Effector CD8-positive, alpha-beta T cell (primary cell): ENCODE measurements around the gene PHACTR2.
"Not testable (repeated sequence)": the region's sequence is repeated elsewhere in the genome, so short reads cannot be mapped to it uniquely, and the experiment has no call there.

ENCODE experiments used
- DNase-seq: peaks from one replicate; lab custom pipeline; 2025; lab: John Stamatoyannopoulos, UW
- total RNA-seq, 4 experiments: gene quantifications; one replicate each; lab custom pipeline; 2026; lab: John Stamatoyannopoulos, UW

Gene PHACTR2
- 93.0 to 108 (median 98.7) reads per million in 4 experiments for total RNA-seq

DNA sequence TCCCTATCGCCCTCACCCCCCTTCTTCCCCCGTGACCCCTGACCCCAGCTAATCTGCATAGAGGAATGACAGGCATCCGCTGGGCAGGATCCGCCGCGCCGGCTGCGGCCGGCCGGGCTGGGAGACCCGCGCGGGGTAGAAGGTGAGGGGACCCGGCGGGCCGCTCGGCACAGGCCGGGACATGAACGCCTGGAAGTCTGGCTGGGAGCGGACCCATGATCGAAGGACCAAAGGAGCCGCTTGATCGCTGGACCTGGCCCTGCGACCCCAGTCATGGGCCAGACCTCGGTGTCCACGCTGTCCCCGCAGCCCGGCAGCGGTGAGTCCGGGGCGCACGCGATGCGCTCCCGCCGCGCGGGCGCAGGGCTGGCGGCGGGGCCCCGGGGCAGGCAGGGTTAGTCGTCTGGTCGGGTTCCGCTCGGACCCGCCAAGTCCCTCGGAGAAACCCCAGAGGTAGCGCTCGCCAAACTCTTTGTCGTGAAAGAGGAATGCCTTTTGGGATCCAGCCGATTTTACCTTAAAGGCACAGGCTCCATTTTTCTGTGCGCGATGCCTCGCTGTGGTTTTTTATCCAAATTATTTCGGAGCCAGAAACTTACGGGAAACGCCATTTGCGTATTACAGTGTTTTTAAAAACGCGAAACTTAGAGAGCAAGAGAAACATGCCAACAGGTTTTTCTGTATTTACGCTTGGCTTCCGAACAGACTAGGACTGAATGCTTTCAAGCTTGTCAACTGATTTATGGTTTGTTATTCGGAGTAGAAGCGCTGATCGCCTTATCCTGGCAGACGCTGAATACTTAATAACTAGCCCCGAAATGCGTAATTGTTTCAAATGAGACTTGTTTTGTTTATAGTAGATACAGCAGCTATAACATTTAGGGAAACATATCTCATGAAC lies at the start of gene PHACTR2:
Gene PHACTR2 (plus strand): TSS at position 75 of the 901 bp plus-strand sequence. CDS start 199 bp downstream, at position 274.
- DNase-seq, result peak; percentile 33

- DNase-seq, result no peak
These were observed 48.4 kb upstream of the PHACTR2 start for GRCh38 chr6:143629104-143630080.

- not testable (repeated sequence) for DNase-seq
These were observed 46.6 kb upstream of the PHACTR2 start for GRCh38 chr6:143631196-143631595.

- DNase-seq, result no peak
These were observed 44.9 kb upstream of the PHACTR2 start for GRCh38 chr6:143632894-143633293.

DNA sequence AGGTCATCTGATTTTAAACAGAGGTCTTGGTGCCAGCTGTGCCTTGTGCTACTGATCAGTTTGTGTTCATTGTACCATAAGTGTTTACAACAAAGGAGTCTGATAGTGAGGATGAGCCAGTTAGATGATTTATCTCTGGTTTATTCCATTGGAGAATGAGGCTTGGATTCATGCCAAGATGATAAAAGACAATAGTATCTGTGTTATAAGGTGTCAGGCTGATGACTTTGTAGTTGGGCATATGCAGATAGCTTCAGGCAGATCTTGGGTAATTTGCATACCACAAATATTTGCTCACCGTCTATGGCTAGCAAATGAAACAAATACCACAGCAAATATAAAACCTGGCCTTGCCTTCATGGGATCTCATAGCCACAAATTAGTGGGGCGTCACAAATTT lies 43.3 kb upstream of the PHACTR2 start:
- no peak for DNase-seq

GRCh38 chr6:143637691-143638090 lies 40.1 kb upstream of the PHACTR2 start:
- DNase-seq, result no peak

- DNase-seq, result no peak
These were observed 35.4 kb upstream of the PHACTR2 start for GRCh38 chr6:143642403-143642802.

DNA sequence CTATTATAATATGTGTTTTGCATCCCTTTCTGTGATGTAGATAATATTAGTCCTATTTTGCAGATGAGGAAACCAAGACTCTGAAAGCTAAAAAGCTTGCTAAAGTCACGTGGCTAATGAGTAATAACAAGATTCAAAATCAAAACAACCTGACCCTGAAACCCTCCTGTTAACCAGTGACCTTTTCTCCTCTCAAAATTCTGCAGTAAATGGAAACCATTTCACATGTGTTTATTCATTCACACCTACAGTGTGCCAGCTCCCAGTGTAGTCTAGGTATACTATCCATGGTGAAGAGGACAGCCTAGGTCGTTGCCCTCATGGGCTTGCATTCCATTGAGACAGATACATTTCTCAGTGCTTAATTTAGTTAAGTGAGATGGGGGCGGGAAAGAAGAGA lies 30.6 kb upstream of the PHACTR2 start:
- DNase-seq, result no peak

- no peak for DNase-seq
These were observed 30.0 kb upstream of the PHACTR2 start for GRCh38 chr6:143647732-143648131.

- DNase-seq, result not testable (repeated sequence)
These were observed 28.4 kb upstream of the PHACTR2 start for GRCh38 chr6:143649319-143649718.

DNA sequence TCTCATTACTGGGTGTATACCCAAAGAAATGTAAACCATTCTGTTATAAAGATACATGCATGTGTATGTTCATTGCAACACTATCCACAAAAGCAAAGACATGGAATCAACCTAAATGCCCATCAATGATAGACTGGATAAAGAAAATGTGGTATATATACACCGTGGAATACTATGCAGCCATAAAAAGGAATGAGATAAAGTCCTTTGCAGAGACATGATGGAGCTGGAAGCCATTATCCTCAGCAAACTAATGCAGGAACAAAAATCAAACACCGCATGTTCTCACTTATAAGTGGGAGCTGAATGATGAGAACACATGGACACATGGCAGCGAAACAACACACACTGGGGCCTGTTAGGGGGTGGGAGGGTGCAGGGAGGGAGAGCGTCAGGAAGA lies 26.4 kb upstream of the PHACTR2 start:
- DNase-seq, result not testable (repeated sequence)

DNA sequence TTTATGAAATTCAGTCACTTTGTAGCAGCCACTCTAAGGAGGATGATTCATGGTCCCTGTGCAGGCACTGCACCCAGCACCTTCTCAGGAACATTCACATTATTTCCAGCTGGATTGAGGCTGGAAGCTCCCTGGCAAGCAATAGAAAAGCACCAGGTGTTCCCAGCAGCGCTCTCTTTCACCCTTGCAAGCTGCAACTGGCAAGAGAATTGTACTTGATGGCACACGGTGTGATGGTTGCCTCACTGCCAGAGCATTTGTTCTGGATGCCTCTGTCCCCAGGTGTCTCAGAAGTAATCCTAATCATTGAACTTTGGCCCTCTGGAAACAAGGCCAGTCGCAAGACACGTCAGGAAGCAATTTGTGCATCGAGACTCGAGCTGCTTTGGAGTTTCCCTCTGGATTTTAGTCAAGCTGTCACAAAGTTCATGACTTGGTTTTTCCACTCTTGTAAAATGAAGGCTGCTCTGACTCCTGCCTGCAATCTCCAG lies 24.9 kb upstream of the PHACTR2 start:
- no peak for DNase-seq

- no peak for DNase-seq
These were observed 22.2 kb upstream of the PHACTR2 start for GRCh38 chr6:143655541-143655940.

DNA sequence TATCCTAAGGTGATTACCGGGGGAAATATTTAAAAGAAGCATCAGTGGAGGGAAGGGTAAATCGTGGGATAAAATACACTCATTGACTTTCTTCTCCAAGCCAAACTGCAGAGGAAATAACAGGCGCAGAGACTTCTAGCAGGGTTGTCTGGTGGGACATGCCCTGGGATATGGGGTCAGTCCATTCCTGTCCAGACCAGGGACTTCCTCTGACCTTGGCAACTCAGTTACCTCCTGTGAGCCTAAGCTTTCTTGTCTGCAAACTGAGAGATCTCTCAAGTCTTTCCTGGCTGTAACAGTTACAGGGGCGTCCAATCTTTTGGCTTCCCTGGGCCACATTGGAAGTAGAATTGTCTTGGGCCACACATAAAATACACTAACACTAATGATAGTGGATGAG lies 21.7 kb upstream of the PHACTR2 start:
- no peak for DNase-seq

- no peak for DNase-seq
These were observed 20.0 kb upstream of the PHACTR2 start for GRCh38 chr6:143657809-143658208.

DNA sequence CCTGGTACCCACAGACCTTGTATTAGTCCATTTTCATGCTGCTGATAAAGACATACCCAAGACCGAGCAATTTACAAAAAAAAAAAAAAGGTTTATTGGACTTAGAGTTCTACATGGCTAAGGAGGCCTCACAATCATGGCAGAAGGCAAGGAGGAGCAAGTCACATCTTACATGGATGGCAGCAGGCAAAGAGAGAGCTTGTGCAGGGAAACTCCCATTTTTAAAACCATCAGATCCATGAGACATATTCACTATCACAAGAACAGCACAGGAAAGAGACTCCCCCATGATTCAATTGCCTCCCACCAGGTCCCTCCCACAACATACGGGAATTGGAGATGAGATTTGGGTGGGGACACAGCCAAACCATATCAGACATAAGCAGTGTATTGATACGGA lies 17.6 kb upstream of the PHACTR2 start:
- not testable (repeated sequence) for DNase-seq

- no peak for DNase-seq
These were observed 13.6 kb upstream of the PHACTR2 start for GRCh38 chr6:143664171-143664570.

- not testable (repeated sequence) for DNase-seq
These were observed 11.8 kb upstream of the PHACTR2 start for GRCh38 chr6:143666007-143666406.

DNA sequence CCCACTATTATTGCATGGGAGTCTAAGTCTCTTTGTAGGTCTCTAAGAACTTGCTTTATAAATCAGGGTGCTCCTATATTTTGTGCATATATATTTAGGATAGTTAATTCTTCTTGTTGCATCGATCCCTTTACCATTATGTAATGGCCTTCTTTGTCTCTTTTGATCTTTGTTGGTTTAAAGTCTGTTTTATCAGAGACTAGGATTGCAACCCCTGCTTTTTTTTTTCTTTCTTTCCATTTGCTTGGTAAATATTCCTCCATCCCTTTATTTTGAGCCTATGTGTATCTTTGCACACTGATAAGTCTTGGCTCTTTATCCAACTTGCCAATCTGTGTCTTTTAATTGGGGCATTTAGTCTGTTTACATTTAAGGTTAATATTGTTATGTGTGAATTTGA lies 8.3 kb upstream of the PHACTR2 start:
- not testable (repeated sequence) for DNase-seq

DNA sequence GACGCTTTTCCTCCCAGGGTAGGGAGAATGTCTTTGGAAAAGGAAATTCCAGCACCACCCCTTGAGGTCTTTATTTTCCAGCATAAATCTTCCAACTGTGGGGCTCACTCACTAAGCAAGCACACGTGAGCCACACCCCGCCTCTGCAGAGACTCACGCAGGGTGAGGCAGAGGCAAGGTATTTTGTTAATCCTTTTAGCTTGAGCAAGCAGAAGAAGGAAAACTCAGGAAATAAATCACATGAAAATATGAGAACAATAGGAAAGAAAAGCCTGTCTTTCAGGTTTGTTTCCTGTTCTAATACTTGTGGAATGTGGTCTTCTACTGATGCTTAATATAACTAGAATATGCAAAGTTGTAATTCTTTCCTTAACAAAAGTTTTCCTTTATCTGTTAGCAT lies 4.1 kb upstream of the PHACTR2 start:
- DNase-seq, result no peak

DNA sequence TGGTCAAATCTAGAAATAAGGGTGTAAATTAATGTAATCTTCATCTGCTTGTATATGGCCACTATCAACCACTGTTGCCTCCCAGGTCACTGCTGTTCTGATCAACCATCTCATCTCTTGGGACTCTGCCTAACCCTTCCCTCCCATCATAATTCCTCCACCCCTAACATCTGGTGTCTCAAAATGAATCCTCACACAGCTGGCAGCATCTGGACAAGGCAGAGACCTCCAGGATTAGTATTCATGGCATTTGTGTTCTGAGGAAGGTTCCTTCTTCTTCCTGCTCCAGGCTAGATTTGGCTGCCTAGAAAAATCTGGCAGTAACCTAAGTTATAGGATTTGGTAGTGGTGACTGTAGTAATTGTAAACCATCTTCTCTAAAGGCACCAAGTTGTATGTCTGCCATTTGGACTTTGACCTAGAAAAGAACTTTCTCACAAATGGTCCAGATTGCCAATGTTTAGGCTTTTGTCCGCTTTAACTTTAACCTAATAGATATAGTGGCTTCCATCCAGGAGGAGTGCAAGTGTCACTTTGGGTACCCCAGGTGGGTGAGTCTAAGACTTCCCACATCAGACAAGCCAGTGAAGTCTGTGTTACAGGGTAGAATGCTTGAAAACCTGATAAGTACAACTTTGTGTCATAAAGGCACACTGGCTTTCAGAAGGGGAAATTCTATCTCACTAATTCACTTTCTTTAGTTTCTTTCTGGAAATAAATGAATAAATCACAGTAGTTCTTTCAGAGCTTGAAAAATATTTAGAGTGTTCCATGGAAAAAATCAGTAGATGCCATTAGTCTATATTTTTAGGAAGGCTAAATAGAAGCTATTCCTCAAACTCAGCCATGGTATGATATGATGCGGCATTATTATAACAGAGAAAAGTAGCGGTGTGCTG lies 3.0 kb upstream of the PHACTR2 start:
- no peak for DNase-seq
